A673 (cell line): ENCODE data around the gene FAM228A. TPM values are rescaled to one million over a fixed set of nuclear protein-coding genes. Genes with fewer than 3 reads are reported as not detected.

Experiments
- BruUV-seq: library from RNA; stranded (reverse); fragments of 400-500 nt; replicated peaks from 2 replicates; lab custom pipeline; 2021; lab: Mats Ljungman, UMichigan
- CTCF ChIA-PET: fragments of 300-600 bp; sonication (Branson Sonifier 250); formaldehyde crosslinking; loops from one replicate; lab custom pipeline; 2022; ENCODE audit warnings: antibody characterized with exemption; lab: Charles Lee
- POLR2A ChIA-PET: fragments of 300-600 bp; sonication (Branson Sonifier 250); formaldehyde crosslinking; loops from one replicate; lab custom pipeline; 2022; ENCODE audit warnings: antibody characterized with exemption; ENCODE audit not compliant: low non-redundant PET; lab: Charles Lee
- DNase-seq: peaks from one replicate; pipeline ENCODE4 v3.0.0-alpha.2; 2015; ENCODE audit warnings: low spot score
- H3K27ac ChIP-seq: fragments of 200-600 bp; sonication (generic); 2 replicates; pipeline ENCODE4 v1.5.1; 2016; ENCODE audit warnings: mixed run types, low read depth, mild to moderate bottlenecking, mixed read lengths, antibody characterized with exemption, low read length; ENCODE audit not compliant: poor library complexity, severe bottlenecking
- H3K27me3 ChIP-seq: fragments of 200-600 bp; sonication (generic); replicated peaks from 2 replicates; pipeline ENCODE4 v1.6.1; 2017; ENCODE audit warnings: mixed run types, low read depth, mild to moderate bottlenecking, mixed read lengths, antibody characterized with exemption, low read length; ENCODE audit not compliant: insufficient read depth, poor library complexity
- H3K36me3 ChIP-seq: fragments of 200-600 bp; sonication (generic); 2 replicates; pipeline ENCODE4 v1.6.1; 2016; ENCODE audit warnings: mixed run types, mild to moderate bottlenecking, mixed read lengths, antibody characterized with exemption, low read length; ENCODE audit not compliant: insufficient read depth, poor library complexity, severe bottlenecking
- H3K4me1 ChIP-seq: fragments of 200-600 bp; sonication (generic); 2 replicates; pipeline ENCODE4 v1.6.1; 2017; ENCODE audit warnings: mixed run types, mild to moderate bottlenecking, mixed read lengths, antibody characterized with exemption, low read length; ENCODE audit not compliant: insufficient read depth, poor library complexity, severe bottlenecking
- H3K4me3 ChIP-seq: fragments of 200-600 bp; sonication (generic); 2 replicates; pipeline ENCODE4 v1.5.1; 2016; ENCODE audit warnings: low read depth, mixed run types, mild to moderate bottlenecking, mixed read lengths, low read length; ENCODE audit not compliant: poor library complexity, severe bottlenecking
- H3K9me3 ChIP-seq: fragments of 200-600 bp; sonication (generic); 2 replicates; pipeline ENCODE4 v1.6.1; 2016; ENCODE audit warnings: mixed run types, low read depth, mild to moderate bottlenecking, mixed read lengths, antibody characterized with exemption, low read length; ENCODE audit not compliant: poor library complexity, severe bottlenecking
- CTCF ChIP-seq: fragments of 300-800, 200-600 bp; sonication (generic); conservative IDR thresholded peaks from 2 replicates; pipeline ENCODE4 v1.5.1; 2017; ENCODE audit warnings: low read depth, mild to moderate bottlenecking, antibody characterized with exemption, low read length, moderate library complexity, mixed read lengths
- EZH2 ChIP-seq: fragments of 200-600 bp; sonication (generic); IDR thresholded peaks from 2 replicates; pipeline ENCODE4 v1.6.1; 2017; ENCODE audit warnings: borderline replicate concordance, low read depth, mild to moderate bottlenecking, mixed read lengths, antibody characterized with exemption, low read length; ENCODE audit not compliant: poor library complexity, severe bottlenecking
- intact Hi-C: fragments of 100-400 bp; cut with micrococcal nuclease; formaldehyde crosslinking; loops from one replicate; pipeline ENCODE4 v1.10.0; 2022; ENCODE audit not compliant: unreplicated experiment
- total RNA-seq: library from RNA; stranded (reverse); gene quantifications from 2 replicates; pipeline ENCODE4 v1.2.3, GENCODE V29; 2021

FAM228A gene
- total RNA-seq, 1 experiment from 2014 or later, result not detected

DNA sequence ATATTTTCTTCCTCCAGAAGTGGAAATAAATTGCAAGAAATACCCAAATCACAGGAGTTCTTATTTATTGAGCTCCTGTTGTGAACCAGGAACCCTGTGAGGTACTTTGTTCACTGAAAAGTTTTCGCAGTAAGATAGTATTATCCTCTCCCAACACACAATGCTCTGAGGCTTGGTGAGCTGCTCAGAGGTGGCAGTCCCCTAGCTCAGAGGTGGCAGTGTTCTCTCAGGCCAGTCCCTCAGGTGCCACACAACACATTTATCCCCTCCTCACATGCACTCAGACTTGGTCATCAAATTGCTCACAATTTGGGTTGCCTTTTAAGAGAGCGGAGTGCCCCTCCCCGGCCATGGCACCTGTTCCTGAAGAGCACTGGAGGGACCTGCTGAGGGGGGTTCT is 25.9 kb downstream of the FAM228A start:
- ChIA-PET CTCF (no interaction called here), POLR2A (no interaction called here)
- BruUV-seq, result no TSS peak
- Histone ChIP-seq H3K9me3 (no peaks in the 10 kb centered on the region), H3K27me3 (no peaks in the 10 kb centered on the region), H3K36me3 (no peaks in the 10 kb centered on the region), H3K27ac (no peak overlapping the region), H3K4me3 (no peak overlapping the region), H3K4me1 (no peaks in the 10 kb centered on the region)
- no peak for DNase-seq
- TF ChIP-seq EZH2, result no peak
- no peak for TF ChIP-seq CTCF
- intact Hi-C loops, result no loop called here

DNA sequence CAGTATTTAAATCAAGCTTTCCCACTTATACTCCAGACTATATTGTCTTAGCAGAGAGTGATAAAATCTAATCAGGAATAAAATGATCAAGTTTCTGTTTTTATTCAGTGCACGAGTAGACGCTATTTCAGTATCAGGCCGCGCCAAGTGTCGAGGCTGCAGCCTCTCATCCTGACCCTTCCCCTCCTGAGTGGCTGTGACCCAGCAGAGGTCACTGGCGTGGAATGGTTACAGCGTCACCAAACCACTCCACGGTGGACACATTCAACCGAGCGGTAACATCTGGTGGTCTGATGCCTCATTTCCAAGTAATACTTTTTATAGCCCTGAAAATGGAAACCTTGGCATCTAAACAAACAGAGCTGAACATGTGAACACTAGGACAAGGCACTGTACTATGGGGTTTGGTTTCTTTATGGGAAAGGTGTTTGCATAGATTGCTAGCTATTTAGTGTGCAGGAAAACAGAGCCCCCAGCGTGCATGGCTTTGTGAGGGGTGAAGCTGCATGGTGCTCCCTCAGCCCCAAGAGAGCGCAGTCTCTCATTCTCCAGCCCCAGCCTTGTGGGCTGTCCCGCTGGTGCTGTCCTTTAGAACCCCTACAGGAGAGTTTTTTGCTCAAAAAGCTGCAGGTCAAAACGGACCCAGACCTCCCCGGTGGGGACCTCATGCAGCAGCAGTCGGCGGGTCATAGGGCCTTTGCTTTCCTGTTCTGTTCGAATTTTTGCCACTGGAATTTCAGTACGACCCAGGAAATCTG is 28.4 kb downstream of the FAM228A start:
- Histone ChIP-seq H3K4me1 (no peaks in the 10 kb centered on the region), H3K27ac (no peak overlapping the region), H3K9me3 (no peaks in the 10 kb centered on the region), H3K36me3 (no peaks in the 10 kb centered on the region), H3K27me3 (no peaks in the 10 kb centered on the region), H3K4me3 (no peak overlapping the region)
- DNase-seq, result no peak
- BruUV-seq, result no TSS peak
- CTCF ChIA-PET, result no interaction called here
- intact Hi-C loops, result no loop called here
- TF ChIP-seq CTCF, result no peak
- no peak for TF ChIP-seq EZH2
- POLR2A ChIA-PET, result interaction anchor here (0.5 kb wide), 1 partner anchor 174 kb away, joined by 11 read pairs; no protein-coding TSS in a partner anchor

DNA sequence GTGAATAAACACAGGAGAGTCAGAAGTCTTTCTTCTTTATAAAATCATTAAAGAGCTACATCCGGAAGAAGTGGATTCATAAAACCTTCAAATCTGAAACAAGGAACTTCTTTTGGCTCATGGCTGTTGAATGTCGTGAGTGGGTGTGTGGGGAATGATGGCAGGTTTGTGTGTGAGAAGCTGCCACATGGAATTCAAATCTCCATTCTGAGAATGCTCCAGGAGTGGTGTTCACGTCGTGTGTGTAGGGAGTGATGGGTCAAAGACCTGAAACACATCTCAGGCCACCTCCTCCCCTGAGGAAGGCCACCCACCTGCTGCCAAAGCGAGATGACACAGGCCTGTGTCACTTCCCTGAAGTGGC is 28.9 kb downstream of the FAM228A start:
- Histone ChIP-seq H3K27me3 (no peaks in the 10 kb centered on the region), H3K9me3 (no peaks in the 10 kb centered on the region), H3K4me3 (no peak overlapping the region), H3K36me3 (no peaks in the 10 kb centered on the region), H3K4me1 (no peaks in the 10 kb centered on the region), H3K27ac (no peak overlapping the region)
- ChIA-PET CTCF (no interaction called here), POLR2A (no interaction called here)
- no peak for DNase-seq
- TF ChIP-seq CTCF, result no peak
- TF ChIP-seq EZH2, result no peak
- BruUV-seq, result no TSS peak
- intact Hi-C loops, result no loop called here
